GM19395 (cell line): ENCODE measurements around the gene HTT-AS.

Source experiments
- ATAC-seq: cut with Tn5 transposase; IDR thresholded peaks from one replicate; pipeline ENCODE4 v1.9.1; 2021; ENCODE audit warnings: mild to moderate bottlenecking, moderate library complexity; ENCODE audit not compliant: unreplicated experiment

HTT-AS gene

DNA sequence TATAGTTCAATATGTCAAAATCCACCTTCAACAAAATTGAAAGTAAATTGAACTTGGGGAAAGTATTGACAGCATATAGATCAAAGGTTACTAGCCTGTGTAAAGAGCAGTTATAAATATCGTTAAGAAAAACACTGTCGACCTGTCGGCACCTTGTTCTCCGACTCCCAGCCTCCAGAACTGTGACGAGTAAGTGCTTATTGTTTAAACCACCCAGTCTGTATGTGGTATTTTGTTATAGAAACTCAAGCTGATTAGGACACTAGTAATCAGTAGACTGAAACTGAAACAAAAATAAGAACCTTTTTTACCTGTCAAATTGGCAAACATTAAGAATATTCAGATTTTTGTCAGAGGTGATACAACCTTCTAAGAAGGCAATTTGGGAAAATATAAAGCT is 17.1 kb upstream of the HTT-AS start:
- no peak for ATAC-seq

DNA sequence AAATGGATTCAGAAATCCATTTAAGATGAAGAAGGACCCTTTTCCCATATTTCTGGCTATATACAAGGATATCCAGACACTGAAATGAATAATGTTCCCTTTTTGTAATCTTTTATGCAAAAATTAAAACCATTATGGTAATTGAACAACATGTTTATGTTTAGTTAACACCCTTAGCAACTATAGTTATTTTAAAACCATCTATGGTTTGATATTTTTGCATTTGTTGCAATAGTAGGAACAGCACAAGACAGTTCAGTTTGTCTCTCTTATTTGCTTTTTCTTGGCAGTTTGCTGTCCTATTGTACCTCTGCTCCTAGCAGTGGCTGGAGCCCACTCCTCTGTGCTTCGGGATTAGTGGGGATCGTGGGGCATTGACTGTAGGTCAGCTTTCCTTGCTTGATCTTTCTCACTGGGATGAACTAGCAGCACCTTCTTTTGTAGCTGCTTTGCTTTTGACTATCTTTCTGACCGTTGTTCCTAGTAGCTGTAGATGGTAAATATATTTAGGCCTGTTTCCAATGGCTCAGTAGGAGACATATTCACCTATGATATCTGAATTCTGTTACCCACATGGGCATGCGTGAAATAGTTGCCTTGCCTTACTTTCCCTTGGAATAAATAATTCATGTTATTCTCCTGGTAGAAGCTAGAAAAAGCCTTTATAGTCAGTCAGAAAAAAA is 12.9 kb upstream of the HTT-AS start:
- no peak for ATAC-seq

DNA sequence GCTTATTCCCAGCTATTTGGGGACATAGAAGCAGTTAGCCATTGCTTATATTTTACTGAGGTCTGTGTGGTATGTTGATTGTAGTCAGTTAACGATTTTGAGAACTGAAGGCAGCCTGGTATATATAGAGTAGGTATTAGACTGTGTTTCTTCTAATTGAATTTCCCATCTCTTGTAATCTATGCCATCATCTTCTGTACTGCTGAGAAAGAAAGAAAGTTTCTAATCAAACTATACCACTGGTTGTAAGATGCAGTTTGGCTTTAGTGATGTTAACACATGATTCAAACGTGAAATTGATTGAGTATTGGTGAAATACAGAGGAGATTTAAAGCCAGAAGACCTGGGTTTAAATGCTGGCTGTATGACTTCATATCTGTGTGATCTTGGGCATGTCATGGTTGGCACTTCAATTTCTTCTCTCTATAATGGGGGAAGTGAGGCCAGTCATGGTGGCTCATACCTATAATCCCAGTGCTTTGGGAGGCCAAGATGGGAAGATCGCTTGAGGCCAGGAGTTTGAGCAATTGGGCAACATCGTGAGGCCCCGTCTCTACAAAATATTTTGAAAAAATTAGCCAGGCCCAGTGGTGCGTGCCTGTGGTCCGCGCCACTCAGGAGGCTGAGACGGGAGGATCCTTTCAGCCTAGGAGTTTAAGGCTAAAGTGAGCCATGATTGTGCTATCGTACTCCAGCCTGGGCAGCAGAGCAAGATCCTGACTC is 11.8 kb upstream of the HTT-AS start:
- ATAC-seq = no peak

DNA sequence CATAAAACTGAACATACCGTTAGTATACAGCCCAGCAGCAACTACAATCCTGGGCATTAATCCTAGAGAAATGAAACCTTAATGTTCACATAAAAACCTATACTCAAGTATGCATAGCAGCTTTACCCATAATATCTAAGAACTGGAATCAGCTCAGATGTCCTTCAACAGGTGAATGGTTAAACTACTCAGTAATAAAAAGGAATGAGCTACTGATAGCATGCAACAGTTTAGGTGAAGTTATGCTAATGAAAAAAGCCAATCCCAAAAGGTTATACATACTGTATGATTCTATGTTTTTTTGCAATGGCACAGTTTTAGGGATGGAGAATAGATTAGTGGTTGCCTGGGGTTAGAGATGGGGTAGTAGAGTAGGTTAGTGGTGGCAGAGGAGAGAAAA is 9.4 kb upstream of the HTT-AS start:
- ATAC-seq = no peak

DNA sequence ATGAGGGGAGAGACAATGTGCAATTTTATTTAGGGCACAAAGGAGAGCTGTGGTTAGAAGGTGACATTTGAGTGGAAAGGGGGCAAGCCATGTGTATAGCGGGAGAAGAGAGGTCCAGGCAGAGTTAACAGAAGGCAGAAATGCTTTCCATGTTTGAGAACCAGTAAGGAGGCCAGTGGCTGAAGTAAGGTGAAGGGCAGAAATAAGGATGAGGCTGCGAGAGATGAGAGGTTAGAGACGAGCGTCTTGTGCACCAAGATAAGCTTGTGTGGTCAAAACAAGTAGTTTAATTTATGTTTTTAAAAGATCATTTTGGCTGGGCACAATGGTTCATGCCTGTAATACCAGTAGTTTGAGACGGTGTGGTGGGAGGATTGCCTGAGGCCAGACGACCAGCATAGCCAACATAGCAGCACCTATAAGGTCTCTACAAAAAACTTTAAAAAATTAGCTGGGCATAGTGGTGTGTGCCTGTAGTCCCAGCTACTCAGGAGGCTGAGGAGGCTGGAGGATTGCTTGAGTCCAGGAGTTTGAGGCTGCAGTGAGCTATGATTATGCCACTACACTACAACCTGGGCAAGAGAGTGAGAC is 8.7 kb upstream of the HTT-AS start:
- no peak for ATAC-seq

DNA sequence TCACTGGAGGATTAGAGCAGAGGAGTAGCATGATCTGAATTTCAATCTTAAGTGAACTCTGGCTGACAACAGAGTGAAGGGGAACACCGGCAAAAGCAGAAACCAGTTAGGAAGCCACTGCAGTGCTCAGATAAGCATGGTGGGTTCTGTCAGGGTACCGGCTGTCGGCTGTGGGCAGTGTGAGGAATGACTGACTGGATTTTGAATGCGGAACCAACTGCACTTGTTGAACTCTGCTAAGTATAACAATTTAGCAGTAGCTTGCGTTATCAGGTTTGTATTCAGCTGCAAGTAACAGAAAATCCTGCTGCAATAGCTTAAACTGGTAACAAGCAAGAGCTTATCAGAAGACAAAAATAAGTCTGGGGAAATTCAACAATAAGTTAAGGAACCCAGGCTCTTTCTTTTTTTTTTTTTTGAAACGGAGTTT is 5.4 kb upstream of the HTT-AS start:
- peak; percentile 44 for ATAC-seq

DNA sequence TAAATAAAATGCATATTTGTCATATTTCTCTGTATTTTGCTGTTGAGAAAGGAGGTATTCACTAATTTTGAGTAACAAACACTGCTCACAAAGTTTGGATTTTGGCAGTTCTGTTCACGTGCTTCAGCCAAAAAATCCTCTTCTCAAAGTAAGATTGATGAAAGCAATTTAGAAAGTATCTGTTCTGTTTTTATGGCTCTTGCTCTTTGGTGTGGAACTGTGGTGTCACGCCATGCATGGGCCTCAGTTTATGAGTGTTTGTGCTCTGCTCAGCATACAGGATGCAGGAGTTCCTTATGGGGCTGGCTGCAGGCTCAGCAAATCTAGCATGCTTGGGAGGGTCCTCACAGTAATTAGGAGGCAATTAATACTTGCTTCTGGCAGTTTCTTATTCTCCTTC is 3.5 kb upstream of the HTT-AS start:
- peak; percentile 43 for ATAC-seq

DNA sequence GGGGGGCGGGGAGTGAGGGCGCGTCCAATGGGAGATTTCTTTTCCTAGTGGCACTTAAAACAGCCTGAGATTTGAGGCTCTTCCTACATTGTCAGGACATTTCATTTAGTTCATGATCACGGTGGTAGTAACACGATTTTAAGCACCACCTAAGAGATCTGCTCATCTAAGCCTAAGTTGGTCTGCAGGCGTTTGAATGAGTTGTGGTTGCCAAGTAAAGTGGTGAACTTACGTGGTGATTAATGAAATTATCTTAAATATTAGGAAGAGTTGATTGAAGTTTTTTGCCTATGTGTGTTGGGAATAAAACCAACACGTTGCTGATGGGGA is 1.3 kb upstream of the HTT-AS start:
- ATAC-seq = no peak

DNA sequence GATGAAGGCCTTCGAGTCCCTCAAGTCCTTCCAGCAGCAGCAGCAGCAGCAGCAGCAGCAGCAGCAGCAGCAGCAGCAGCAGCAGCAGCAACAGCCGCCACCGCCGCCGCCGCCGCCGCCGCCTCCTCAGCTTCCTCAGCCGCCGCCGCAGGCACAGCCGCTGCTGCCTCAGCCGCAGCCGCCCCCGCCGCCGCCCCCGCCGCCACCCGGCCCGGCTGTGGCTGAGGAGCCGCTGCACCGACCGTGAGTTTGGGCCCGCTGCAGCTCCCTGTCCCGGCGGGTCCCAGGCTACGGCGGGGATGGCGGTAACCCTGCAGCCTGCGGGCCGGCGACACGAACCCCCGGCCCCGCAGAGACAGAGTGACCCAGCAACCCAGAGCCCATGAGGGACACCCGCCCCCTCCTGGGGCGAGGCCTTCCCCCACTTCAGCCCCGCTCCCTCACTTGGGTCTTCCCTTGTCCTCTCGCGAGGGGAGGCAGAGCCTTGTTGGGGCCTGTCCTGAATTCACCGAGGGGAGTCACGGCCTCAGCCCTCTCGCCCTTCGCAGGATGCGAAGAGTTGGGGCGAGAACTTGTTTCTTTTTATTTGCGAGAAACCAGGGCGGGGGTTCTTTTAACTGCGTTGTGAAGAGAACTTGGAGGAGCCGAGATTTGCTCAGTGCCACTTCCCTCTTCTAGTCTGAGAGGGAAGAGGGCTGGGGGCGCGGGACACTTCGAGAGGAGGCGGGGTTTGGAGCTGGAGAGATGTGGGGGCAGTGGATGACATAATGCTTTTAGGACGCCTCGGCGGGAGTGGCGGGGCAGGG is 711 bp upstream of the HTT-AS start:
- ATAC-seq = peak; percentile 6

DNA sequence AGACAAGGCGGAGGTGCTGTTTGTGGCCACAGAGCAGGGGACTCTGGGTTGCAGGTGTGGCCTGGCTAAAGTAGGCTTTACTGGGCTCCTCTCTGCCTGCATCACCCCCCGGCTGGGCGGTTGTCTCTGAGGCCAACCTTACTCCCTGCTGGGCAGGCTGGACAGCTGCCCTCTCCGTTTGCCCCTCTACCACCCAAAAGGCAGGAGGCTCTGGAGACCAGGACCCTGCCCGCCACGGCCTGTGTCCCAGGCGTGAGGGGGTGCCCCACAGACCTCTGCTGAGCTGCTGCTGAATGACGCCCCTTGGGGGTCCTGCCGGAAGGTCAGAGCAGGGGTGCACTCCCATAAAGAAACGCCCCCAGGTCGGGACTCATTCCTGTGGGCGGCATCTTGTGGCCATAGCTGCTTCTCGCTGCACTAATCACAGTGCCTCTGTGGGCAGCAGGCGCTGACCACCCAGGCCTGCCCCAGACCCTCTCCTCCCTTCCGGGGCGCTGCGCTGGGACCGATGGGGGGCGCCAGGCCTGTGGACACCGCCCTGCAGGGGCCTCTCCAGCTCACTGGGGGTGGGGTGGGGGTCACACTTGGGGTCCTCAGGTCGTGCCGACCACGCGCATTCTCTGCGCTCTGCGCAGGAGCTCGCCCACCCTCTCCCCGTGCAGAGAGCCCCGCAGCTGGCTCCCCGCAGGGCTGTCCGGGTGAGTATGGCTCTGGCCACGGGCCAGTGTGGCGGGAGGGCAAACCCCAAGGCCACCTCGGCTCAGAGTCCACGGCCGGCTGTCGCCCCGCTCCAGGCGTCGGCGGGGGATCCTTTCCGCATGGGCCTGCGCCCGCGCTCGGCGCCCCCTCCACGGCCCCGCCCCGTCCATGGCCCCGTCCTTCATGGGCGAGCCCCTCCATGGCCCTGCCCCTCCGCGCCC is 920 bp downstream of the HTT-AS start:
- no peak for ATAC-seq

DNA sequence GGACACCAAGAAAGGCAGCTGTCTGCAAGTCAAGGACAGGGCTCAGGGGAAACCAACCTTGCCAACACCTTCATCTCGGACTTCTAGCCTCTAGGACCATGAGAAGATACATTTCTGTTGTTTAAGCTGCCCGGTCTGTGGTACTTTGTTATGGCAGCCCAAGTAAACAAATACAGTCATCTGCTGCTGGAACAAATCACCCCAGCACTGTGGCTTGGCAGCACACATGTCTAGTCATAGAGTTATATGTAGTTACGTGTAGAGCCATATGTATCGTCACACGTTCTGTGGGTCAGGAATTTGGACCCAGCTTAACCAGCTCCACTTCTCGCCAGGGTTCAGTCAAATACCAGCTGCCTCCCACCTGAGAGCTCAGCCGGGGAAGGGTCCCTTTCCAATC is 2.5 kb downstream of the HTT-AS start:
- ATAC-seq = no peak

DNA sequence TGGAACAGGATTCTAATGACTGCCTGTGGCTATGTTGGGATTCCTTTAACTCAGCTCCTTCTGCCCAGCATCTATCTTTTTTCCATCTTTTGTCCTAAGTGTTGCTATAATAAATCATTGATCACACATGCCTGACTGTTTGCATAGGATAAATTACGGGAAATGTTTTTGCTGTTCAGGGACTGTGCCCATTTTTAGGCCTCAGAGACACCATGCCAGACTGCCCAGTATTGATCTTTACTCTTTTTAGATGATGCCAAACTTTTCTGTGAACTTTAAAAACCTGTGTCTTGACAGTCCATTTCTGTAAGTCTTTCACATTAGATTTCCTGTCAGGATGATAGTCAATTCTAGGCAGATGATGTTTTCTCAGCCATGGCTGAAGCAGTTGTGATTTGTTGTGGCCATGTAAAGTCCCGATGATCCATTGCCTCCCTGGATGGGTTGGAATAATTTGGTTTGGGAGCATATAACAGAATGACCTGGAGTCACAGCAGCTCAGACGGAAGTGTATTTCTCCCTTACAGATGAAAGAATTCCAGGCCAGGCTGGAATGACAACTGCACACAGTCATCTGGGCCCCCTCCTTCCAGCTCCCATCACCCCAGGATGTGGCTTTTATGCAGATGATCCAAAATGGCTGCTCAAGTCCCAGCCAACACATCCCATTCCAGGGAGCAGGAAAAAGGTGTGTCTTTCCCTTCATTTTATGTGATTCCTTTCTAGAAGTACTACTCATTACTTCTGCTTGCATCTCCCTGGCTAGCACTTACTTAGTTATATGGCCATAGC is 3.4 kb downstream of the HTT-AS start:
- ATAC-seq = no peak

DNA sequence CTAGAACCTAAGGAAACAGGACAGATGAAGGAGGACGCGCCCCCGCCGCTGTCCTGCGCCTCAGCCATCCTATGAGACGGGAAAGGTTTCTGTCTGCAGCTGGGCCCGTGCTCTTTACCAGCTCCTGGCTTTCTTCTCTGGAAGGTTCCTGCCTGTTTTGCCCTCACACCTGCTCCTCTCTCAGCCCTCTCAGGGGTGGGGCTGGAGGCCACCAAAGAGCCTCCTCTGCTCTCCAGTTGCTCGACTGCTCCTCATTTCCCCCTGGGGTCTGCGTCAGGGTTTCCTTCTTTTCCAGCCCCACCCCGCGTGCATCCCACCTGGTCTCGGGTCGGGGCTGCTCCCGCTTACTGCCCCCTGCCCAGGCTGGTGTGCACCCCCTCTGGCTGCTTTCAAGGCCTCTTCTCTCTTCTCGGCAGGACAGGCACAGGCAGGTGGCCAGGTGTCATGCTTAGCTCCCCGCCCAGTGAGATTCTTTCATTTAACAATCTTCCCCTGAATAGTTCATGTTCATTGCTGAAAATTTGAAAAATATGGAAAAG is 4.6 kb downstream of the HTT-AS start:
- no peak for ATAC-seq

DNA sequence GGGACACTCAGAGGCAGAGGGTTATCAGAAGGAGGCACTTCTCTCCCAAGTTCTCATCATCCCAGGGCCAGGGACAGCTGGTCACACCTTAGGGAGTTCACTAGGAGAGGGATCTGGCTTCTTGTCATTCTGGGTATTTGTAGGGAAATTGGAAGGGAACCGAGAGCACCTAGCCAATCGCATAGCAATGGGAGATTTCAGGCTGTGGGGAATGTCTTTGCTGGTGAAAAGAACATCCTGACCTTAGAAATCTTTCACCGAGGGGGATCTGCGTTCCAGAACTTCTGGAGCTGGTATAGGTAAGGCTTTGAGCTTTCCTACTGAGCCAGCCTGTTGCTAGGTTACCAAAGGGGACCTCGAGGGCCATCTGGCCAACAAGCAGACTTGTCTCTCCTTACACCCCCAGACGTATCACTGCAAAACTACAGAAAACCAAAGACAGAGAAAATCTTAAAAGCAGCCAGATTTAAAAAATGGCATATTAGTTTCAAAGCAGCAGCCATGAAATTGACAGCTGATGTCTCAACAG is 6.8 kb downstream of the HTT-AS start:
- ATAC-seq = no peak

DNA sequence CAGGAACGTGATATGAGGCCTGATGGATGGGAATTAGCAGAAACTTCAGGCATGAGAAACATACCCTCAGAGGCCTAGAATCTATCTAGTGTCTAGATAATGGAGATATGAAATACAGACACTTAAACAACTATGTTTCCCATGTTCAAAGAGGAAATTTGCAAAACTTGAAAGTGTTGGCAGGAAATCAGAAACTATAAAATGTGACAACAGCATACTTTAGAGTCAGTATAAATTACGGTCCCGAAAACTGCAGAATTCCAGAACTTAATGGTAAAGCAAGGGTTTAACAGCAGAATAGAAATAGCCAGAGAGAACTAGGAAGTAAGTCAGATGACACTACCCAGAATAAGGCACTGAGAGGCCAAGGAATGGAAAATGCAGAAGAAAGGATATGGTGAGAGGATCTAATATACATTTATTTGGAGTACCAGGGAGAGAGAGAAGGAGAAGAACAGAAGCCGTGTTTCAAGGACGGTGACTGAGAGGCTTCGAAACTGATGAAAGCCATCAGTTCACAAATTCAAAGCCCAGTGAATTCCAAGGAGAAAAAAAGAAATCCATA is 7.4 kb downstream of the HTT-AS start:
- no peak for ATAC-seq

DNA sequence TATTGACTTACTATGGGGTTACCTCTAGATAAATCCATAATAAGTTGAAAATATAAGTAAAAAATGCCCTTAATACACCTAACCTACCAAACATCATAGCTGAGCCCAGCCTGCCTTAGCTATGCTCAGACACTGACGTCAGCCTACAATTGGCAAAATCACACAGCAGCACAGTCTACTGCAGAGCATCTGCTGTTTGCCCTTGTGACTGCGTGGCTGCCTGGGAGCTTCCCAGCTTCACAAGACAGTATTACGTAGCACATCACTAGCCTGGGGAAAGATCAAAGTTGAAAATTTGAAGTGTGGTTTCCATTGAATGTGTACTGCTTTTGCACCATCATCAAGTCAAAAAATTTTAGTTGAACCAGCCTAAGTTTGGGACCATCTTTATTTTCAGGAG is 8.8 kb downstream of the HTT-AS start:
- no peak for ATAC-seq

DNA sequence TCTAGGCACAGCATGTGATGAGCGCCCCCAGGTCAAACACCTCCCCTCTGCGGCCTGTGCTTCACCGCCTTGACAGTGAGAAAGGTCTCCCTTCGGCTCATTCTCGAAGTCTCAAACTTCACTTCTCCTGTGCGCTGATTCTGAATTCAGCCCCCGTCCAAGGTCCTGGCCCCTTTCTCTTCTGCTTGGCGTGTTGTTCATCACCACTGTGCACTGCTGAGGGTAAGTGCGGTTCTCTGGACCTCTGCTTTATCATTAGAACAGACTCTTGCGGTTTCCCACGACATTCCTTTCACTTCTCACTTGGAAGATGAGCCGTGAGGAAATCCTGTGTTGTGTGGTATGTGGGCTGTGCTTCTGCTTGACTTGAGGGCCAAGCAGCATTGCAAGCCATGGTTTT is 11.9 kb downstream of the HTT-AS start:
- ATAC-seq = no peak

DNA sequence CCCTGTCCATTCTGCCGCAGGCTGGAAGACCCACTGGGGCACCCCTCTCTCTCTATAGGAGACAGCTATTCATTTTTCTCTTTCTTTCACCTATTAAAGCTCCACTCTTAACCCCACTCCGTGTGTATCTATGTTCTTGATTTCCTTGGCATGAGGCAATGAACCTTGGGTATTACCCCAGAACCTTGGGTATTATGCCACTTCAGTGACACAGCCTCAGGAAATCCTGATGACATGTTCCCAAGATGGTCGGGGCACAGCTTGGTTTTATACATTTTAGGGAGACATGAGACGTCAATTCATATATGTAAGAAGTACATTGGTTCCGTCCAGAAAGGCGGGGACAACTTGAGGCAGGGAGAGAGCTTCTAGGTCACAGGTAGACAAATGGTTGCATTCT is 13.4 kb downstream of the HTT-AS start:
- no peak for ATAC-seq

DNA sequence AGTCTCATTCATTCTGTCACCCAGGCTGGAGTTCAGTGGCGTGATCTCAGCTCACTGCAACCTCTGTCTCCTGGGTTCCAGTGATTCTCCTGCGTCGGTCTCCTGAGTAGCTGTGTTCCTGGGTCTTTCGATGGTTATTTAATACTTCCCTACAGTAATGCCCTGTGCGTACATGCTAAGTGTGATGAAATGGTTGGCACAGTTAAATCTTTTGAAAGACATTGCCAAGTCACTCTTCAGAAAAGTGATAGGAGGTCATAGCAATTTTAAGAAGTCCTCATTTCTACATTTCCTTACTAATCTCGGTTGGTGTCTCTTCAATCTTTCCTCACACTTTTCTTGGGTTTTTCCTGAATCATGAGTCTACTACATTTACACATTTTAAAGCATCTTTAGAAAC is 14.4 kb downstream of the HTT-AS start:
- no peak for ATAC-seq
